HepG2 (cell line): ENCODE data around the gene TWIST2. TPM values are rescaled to one million over a fixed set of nuclear protein-coding genes. Genes with fewer than 3 reads are reported as not detected.

Experiments used
- ATAC-seq: fragments of 200-7000 bp; cut with Tn5 transposase; 3 replicates; pipeline ENCODE4 v1.9.1; 2020; ENCODE audit warnings: mild to moderate bottlenecking, moderate library complexity
- BruUV-seq: library from RNA; stranded (reverse); fragments of 400-500 nt; replicated peaks from 2 replicates; lab custom pipeline; 2021; lab: Mats Ljungman, UMichigan
- CTCF ChIA-PET: fragments of 300-600 bp; formaldehyde crosslinking; extraction: SDS; loops from one replicate; lab custom pipeline; 2021; ENCODE audit warnings: low total read pairs, inconsistent platforms, low intra/inter-chr PET ratio; lab: Yijun Ruan, JAX
- POLR2A ChIA-PET: fragments of 350-600 bp; sonication (Branson Sonifier 250); formaldehyde crosslinking; loops from one replicate; lab custom pipeline; 2020; ENCODE audit warnings: antibody characterized with exemption, inconsistent platforms; lab: Yijun Ruan, JAX
- DNase-seq: peaks from one replicate; pipeline ENCODE4 v3.0.0-alpha.2; 2015; ENCODE audit warnings: low spot score
- FAIRE-seq: peaks from 3 replicates; lab custom pipeline; 2011; peaks lifted over from hg19 to GRCh38; lab: Jason Lieb, UNC
- H2AFZ ChIP-seq: one replicate; pipeline ENCODE4 v1.6.1; 2011; ENCODE audit warnings: low read length, inconsistent platforms
- H3K27ac ChIP-seq: fragments of 300-600 bp; 3 replicates; pipeline ENCODE4 v1.8.0; 2011; ENCODE audit warnings: mixed run types, mild to moderate bottlenecking, mixed read lengths, low read length, inconsistent platforms; ENCODE audit not compliant: insufficient read depth; ENCODE audit errors: extremely low read length
- H3K27me3 ChIP-seq, 2 experiments: fragments of 200-600 bp in 1 of 2; 2 replicates in 1 of 2; 3 replicates in 1 of 2; pipeline versions ENCODE4 v1.6.0 to v1.8.0; 2011; ENCODE audit warnings: low read length in 2 of 2, mild to moderate bottlenecking in 2 of 2, moderate library complexity in 2 of 2, inconsistent platforms in 1 of 2; ENCODE audit not compliant: insufficient read depth in 2 of 2, control insufficient read depth in 1 of 2
- H3K36me3 ChIP-seq, 2 experiments: fragments of 200-600 bp in 1 of 2; replicated peaks in 1 of 2; 2 replicates in 1 of 2; 3 replicates in 1 of 2; pipeline versions ENCODE4 v1.5.1 to v1.8.0; 2011; ENCODE audit warnings: low read length in 2 of 2, inconsistent platforms in 1 of 2; ENCODE audit not compliant: insufficient read depth in 2 of 2, control insufficient read depth in 1 of 2
- H3K4me1 ChIP-seq: 2 replicates; pipeline ENCODE4 v1.5.1; 2012; ENCODE audit warnings: low read length, inconsistent platforms; ENCODE audit not compliant: insufficient read depth
- H3K4me2 ChIP-seq: 2 replicates; pipeline ENCODE4 v1.6.0; 2011; ENCODE audit warnings: low read depth, low read length, inconsistent platforms
- H3K4me3 ChIP-seq, 3 experiments: fragments of 200-600 bp in 1 of 3; sonication (generic), shearing (Covaris generic) in 1 of 3; replicated peaks in 1 of 3; 2 replicates each; pipeline ENCODE4 v1.5.1; 2011 to 2016; ENCODE audit warnings: low read length in 3 of 3, inconsistent platforms in 2 of 3, low read depth in 2 of 3, mild to moderate bottlenecking in 2 of 3, control low read depth in 1 of 3, mixed read lengths in 1 of 3; ENCODE audit not compliant: insufficient read depth in 1 of 3
- H3K79me2 ChIP-seq: one replicate; pipeline ENCODE4 v1.6.1; 2011; ENCODE audit warnings: low read length, inconsistent platforms; ENCODE audit not compliant: insufficient read depth
- H3K9ac ChIP-seq: 2 replicates; pipeline ENCODE4 v1.6.0; 2011; ENCODE audit warnings: mild to moderate bottlenecking, low read depth, low read length, inconsistent platforms; ENCODE audit not compliant: insufficient read depth
- H3K9me3 ChIP-seq: 2 replicates; pipeline ENCODE4 v1.5.1; 2012; ENCODE audit warnings: mild to moderate bottlenecking, low read length
- H4K20me1 ChIP-seq: 2 replicates; pipeline ENCODE4 v1.6.0; 2011; ENCODE audit warnings: inconsistent platforms, mild to moderate bottlenecking, low read length, moderate library complexity; ENCODE audit not compliant: insufficient read depth
- CBX2 ChIP-seq, 2 experiments: fragments of 200-600 bp in 1 of 2; sonication (generic); formaldehyde crosslinking in 1 of 2; IDR thresholded peaks; 2 replicates each; pipeline versions ENCODE4 v1.7.0 to v1.8.1; 2018 to 2022; ENCODE audit warnings: low read depth in 2 of 2, low read length in 1 of 2, mild to moderate bottlenecking in 1 of 2, missing genetic modification reagents in 1 of 2
- FOXK1 ChIP-seq: sonication (generic); formaldehyde crosslinking; IDR thresholded peaks from 2 replicates; pipeline ENCODE4 v1.4.0; 2020; ENCODE audit warnings: low read depth, missing genetic modification reagents, borderline replicate concordance
- GABPA ChIP-seq, 2 experiments: IDR thresholded peaks; 2 replicates each; pipeline ENCODE4 v1.6.1; 2011 to 2016; ENCODE audit warnings: low read depth in 2 of 2, low read length in 1 of 2, missing biosample characterization in 1 of 2, missing genetic modification characterization in 1 of 2
- HINFP ChIP-seq: sonication (generic); formaldehyde crosslinking; IDR thresholded peaks from 2 replicates; pipeline ENCODE4 v1.4.0; 2020; ENCODE audit warnings: low read depth, mild to moderate bottlenecking, missing genetic modification reagents
- JUN ChIP-seq: sonication (generic); formaldehyde crosslinking; IDR thresholded peaks from 2 replicates; pipeline ENCODE4 v1.4.0; 2020; ENCODE audit warnings: mild to moderate bottlenecking, missing genetic modification reagents
- SCMH1 ChIP-seq: sonication (generic); formaldehyde crosslinking; IDR thresholded peaks from 2 replicates; pipeline ENCODE4 v1.9.0; 2021; ENCODE audit warnings: missing genetic modification reagents, mild to moderate bottlenecking, borderline replicate concordance
- TAF1 ChIP-seq: sonication (generic); formaldehyde crosslinking; IDR thresholded peaks from 2 replicates; pipeline ENCODE4 v1.4.0; 2020; ENCODE audit warnings: missing genetic modification reagents
- TCF7 ChIP-seq: sonication (generic); IDR thresholded peaks from 2 replicates; pipeline ENCODE4 v1.6.1; 2016; ENCODE audit warnings: antibody characterized with exemption, low read depth
- ZNF138 ChIP-seq: sonication (generic); formaldehyde crosslinking; IDR thresholded peaks from 2 replicates; pipeline ENCODE4 v1.5.0; 2020; ENCODE audit warnings: mild to moderate bottlenecking, low read depth, missing genetic modification reagents
- ZNF260 ChIP-seq: sonication (generic); formaldehyde crosslinking; IDR thresholded peaks from 2 replicates; pipeline ENCODE4 v1.4.0; 2020; ENCODE audit warnings: missing genetic modification reagents, low read depth, mild to moderate bottlenecking, borderline replicate concordance
- ZNF329 ChIP-seq: sonication (generic); formaldehyde crosslinking; IDR thresholded peaks from 2 replicates; pipeline ENCODE4 v1.9.0; 2021; ENCODE audit warnings: low read depth, mild to moderate bottlenecking, missing genetic modification reagents
- ZNF609 ChIP-seq: sonication (generic); formaldehyde crosslinking; IDR thresholded peaks from 2 replicates; pipeline ENCODE4 v1.4.0; 2020; ENCODE audit warnings: mild to moderate bottlenecking, missing genetic modification reagents, borderline replicate concordance
- ZNF746 ChIP-seq: sonication (generic); formaldehyde crosslinking; IDR thresholded peaks from 2 replicates; pipeline ENCODE4 v1.8.0; 2022; ENCODE audit warnings: mild to moderate bottlenecking, missing genetic modification reagents
- ZNF792 ChIP-seq: IDR thresholded peaks from 2 replicates; pipeline ENCODE4 v1.6.1; 2016
- ZSCAN12 ChIP-seq: sonication (generic); formaldehyde crosslinking; IDR thresholded peaks from 2 replicates; pipeline ENCODE4 v1.9.0; 2021; ENCODE audit warnings: mild to moderate bottlenecking, missing genetic modification reagents
- WGBS: methylation state at CpG from one replicate; pipeline ENCODE4 v1.1.6; 2017; ENCODE audit warnings: low lambda C conversion rate; 5-methylcytosine and 5-hydroxymethylcytosine counted together
- in situ Hi-C: cut with HindIII; loops from 2 replicates; pipeline ENCODE4 v1.10.0; 2017; ENCODE audit warnings: low pct_unique_long_range_greater_than_20kb; ENCODE audit not compliant: extremely low pct_ligation_motif_present
- intact Hi-C: fragments of 100-400 bp; cut with micrococcal nuclease; formaldehyde crosslinking; loops from one replicate; pipeline ENCODE4 v1.10.0; 2022; ENCODE audit not compliant: unreplicated experiment
- polyA plus RNA-seq, 8 experiments: library from polyadenylated mRNA; depleted of rRNA in 3 of 8; stranded (reverse) in 7 of 8; unstranded in 1 of 8; fragments of >200 nt; fragmentation: Illumina TruSeq in 4 of 8; extraction: Trizol in 4 of 8; gene quantifications; 2 replicates each; pipeline versions ENCODE4 v1.2.1 to v1.2.3, GENCODE V29; 2011 to 2016; ENCODE audit warnings: low read depth in 4 of 8, missing spikeins in 1 of 8, mixed read lengths in 1 of 8; ENCODE audit not compliant: insufficient read depth in 1 of 8
- total RNA-seq, 5 experiments: library from RNA; depleted of rRNA; stranded (reverse); fragments of >200 nt; fragmentation: Illumina TruSeq; extraction: Trizol; gene quantifications; 2 replicates each; pipeline ENCODE4 v1.2.3, GENCODE V29; 2016; ENCODE audit warnings: low read depth in 1 of 5

The TWIST2 gene
- total and polyA plus RNA-seq, 2 of the 13 experiments (the other 11 are each of a cell fraction or from before 2014, with no cell fraction given) = 0.08 to 0.11 TPM

DNA sequence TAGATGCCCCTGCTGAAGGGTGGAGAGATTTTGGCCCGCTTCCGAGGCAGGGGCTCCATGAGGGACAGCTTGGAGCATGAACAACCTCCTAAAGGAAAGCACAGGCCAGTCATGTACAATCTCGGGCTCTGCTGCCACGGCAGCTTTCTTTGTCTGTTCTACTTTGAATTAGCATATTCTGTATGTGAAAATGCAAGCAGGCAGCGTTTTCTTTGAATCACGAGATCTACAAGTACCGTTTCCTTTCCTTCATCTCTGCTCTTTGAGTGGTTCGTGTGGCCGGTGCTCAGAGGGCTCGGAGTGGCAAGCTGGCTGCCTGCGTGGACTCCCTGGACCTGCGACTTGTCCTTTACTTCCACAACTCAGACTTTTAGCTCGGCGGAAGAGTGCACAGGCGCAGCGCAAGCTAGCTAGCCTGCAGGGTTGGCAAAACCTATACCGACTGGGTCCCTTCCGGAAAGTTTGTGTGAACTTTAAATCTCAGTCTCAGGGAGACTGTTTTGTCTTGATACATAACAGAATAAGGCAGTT lies 6.9 kb downstream of the TWIST2 start (continued):
- TF ChIP-seq CBX2 (IDR thresholded peaks at IDR 0.05; ENCODE audit: low read depth, low read length) (no peak), CBX2 (CRISPR knock-in tag; IDR thresholded peaks at IDR 0.05; ENCODE audit: low read depth) (no peak)

DNA sequence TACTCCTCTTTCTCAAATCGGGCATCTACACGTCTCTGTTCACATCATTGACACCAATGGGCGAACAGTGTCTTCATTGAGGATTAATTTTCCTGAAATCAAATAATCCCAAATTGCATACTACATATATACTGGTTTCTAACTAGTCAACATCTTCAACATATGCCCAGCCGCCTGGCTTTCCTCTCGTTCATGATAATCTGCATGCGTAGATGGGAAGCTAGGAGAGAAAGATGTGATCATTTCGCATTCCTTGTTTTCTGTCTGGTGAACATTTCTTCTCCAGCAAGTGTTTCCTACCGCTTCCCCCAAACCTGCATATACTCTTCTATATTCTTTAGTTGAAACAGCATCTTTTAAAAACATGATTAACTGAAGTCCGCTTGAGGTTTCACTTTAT lies 7.4 kb downstream of the TWIST2 start:
- Histone ChIP-seq H3K4me1 (no peaks in the 10 kb centered on the region), H3K79me2 (no peaks in the 10 kb centered on the region), H3K36me3 (no peaks in the 10 kb centered on the region), H3K27ac (no peak overlapping the region), H3K4me3 (no peak overlapping the region), H4K20me1 (no peaks in the 10 kb centered on the region), H3K27me3 (peaks cover 2 to 65% of the 10 kb centered on the region in 2 experiments; a peak in 4 of 5 replicates), H3K4me2 (no peak overlapping the region), H2AFZ (no peak overlapping the region), H3K9me3 (no peaks in the 10 kb centered on the region), H3K9ac (no peak overlapping the region)
- in situ Hi-C loops = no loop called here
- ATAC-seq = no peak
- 58% methylated on average over 9 of the region's 9 CpGs for WGBS
- intact Hi-C loops = no loop called here
- TF ChIP-seq GABPA (IDR thresholded peaks at IDR 0.05; ENCODE audit: low read depth, low read length) (no peak), GABPA (CRISPR knock-in tag; IDR thresholded peaks at IDR 0.05; ENCODE audit: low read depth) (no peak), FOXK1 (no peak), ZNF746 (CRISPR knock-in tag) (no peak), TAF1 (no peak), ZNF329 (CRISPR knock-in tag) (no peak), ZSCAN12 (CRISPR knock-in tag) (no peak), TCF7 (no peak), ZNF138 (no peak), ZNF260 (CRISPR knock-in tag) (no peak), HINFP (no peak), SCMH1 (no peak), JUN (CRISPR knock-in tag) (no peak), ZNF792 (CRISPR knock-in tag) (no peak), ZNF609 (CRISPR knock-in tag) (no peak)
- FAIRE-seq = no peak
- DNase-seq = no peak
- BruUV-seq = no TSS peak
- ChIA-PET CTCF (no interaction called here), POLR2A (no interaction called here)
